SK-N-SH treated with all-trans-retinoic acid at 6 μM for 48 hours (cell line): ENCODE results near the gene ZNF292.

Experiments used
- ATAC-seq: fragments of 200-7000 bp; cut with Tn5 transposase; 3 replicates; pipeline ENCODE4 v1.9.1; 2020; ENCODE audit warnings: mild to moderate bottlenecking, moderate library complexity
- ARNTL ChIP-seq: fragments of 450-650 bp; formaldehyde crosslinking; IDR thresholded peaks from 2 replicates; pipeline ENCODE4 v1.5.0; 2020; ENCODE audit warnings: low read depth, mild to moderate bottlenecking, moderate library complexity, borderline replicate concordance
- CREB5 ChIP-seq: fragments of 250-450 bp; sonication (Bioruptor Pico); IDR thresholded peaks from 2 replicates; pipeline ENCODE4 v1.5.1; 2020; ENCODE audit warnings: low read depth, mild to moderate bottlenecking, moderate library complexity
- CSDC2 ChIP-seq: fragments of 250-450 bp; sonication (Bioruptor Pico); IDR thresholded peaks from 2 replicates; pipeline ENCODE4 v1.5.0; 2020; ENCODE audit warnings: mild to moderate bottlenecking, moderate library complexity
- CSRNP3 ChIP-seq: fragments of 250-450 bp; sonication (Bioruptor Pico); IDR thresholded peaks from 2 replicates; pipeline ENCODE4 v1.5.1; 2021; ENCODE audit warnings: mild to moderate bottlenecking, moderate library complexity
- GLIS3 ChIP-seq: fragments of 250-450 bp; sonication (Bioruptor Pico); IDR thresholded peaks from 2 replicates; pipeline ENCODE4 v1.5.0; 2020; ENCODE audit warnings: mild to moderate bottlenecking, moderate library complexity
- OSR1 ChIP-seq: fragments of 250-450 bp; sonication (Bioruptor Pico); IDR thresholded peaks from 2 replicates; pipeline ENCODE4 v1.8.0; 2022; ENCODE audit warnings: moderate library complexity, mild to moderate bottlenecking, inconsistent platforms
- PATZ1 ChIP-seq: fragments of 250-450 bp; sonication (Bioruptor Pico); IDR thresholded peaks from 2 replicates; pipeline ENCODE4 v1.8.0; 2020; ENCODE audit warnings: mild to moderate bottlenecking, moderate library complexity, borderline replicate concordance
- POU6F1 ChIP-seq: fragments of 250-450 bp; sonication (Bioruptor Pico); IDR thresholded peaks from 2 replicates; pipeline ENCODE4 v1.8.0; 2021; ENCODE audit warnings: low read depth, mild to moderate bottlenecking, moderate library complexity, borderline replicate concordance
- PPARA ChIP-seq: fragments of 250-450 bp; sonication (Bioruptor Pico); IDR thresholded peaks from 2 replicates; pipeline ENCODE4 v1.5.0; 2020; ENCODE audit warnings: mild to moderate bottlenecking, borderline replicate concordance
- RARB ChIP-seq: fragments of 250-450 bp; sonication (Bioruptor Pico); IDR thresholded peaks from 2 replicates; pipeline ENCODE4 v1.8.0; 2021; ENCODE audit warnings: mild to moderate bottlenecking, moderate library complexity
- SNAI2 ChIP-seq: fragments of 250-450 bp; sonication (Bioruptor Pico); IDR thresholded peaks from 2 replicates; pipeline ENCODE4 v1.5.0; 2020; ENCODE audit warnings: mild to moderate bottlenecking, moderate library complexity
- TCF4 ChIP-seq: fragments of 250-450 bp; sonication (Bioruptor Pico); IDR thresholded peaks from 2 replicates; pipeline ENCODE4 v1.8.0; 2021; ENCODE audit warnings: mild to moderate bottlenecking, moderate library complexity, borderline replicate concordance
- TOX ChIP-seq: fragments of 250-450 bp; sonication (Bioruptor Pico); IDR thresholded peaks from 2 replicates; pipeline ENCODE4 v1.8.0; 2021; ENCODE audit warnings: mild to moderate bottlenecking, moderate library complexity, borderline replicate concordance
- ZC3H10 ChIP-seq: fragments of 250-450 bp; sonication (Bioruptor Pico); IDR thresholded peaks from 2 replicates; pipeline ENCODE4 v1.5.1; 2021; ENCODE audit warnings: mild to moderate bottlenecking, moderate library complexity
- ZFP3 ChIP-seq: fragments of 250-450 bp; sonication (Bioruptor Pico); IDR thresholded peaks from 2 replicates; pipeline ENCODE4 v1.5.0; 2020; ENCODE audit warnings: mild to moderate bottlenecking, moderate library complexity
- ZFP30 ChIP-seq: fragments of 450-650 bp; formaldehyde crosslinking; IDR thresholded peaks from 2 replicates; pipeline ENCODE4 v1.5.0; 2022; ENCODE audit warnings: mild to moderate bottlenecking, moderate library complexity
- ZNF565 ChIP-seq: fragments of 450-650 bp; formaldehyde crosslinking; conservative IDR thresholded peaks from 2 replicates; pipeline ENCODE4 v1.5.0; 2020; ENCODE audit warnings: low read depth, mild to moderate bottlenecking, moderate library complexity
- ZNF70 ChIP-seq: fragments of 450-650 bp; formaldehyde crosslinking; IDR thresholded peaks from 2 replicates; pipeline ENCODE4 v1.5.0; 2020; ENCODE audit warnings: mild to moderate bottlenecking, moderate library complexity
- ZNF8 ChIP-seq: fragments of 450-650 bp; formaldehyde crosslinking; IDR thresholded peaks from 2 replicates; pipeline ENCODE4 v1.5.0; 2020; ENCODE audit warnings: mild to moderate bottlenecking, moderate library complexity
- TF ChIP-seq, protein P1 (sequence below): fragments of 250-450 bp; sonication (Bioruptor Pico); IDR thresholded peaks from 2 replicates; pipeline ENCODE4 v1.5.0; 2020; ENCODE audit warnings: mild to moderate bottlenecking, moderate library complexity

The ZNF292 gene

DNA sequence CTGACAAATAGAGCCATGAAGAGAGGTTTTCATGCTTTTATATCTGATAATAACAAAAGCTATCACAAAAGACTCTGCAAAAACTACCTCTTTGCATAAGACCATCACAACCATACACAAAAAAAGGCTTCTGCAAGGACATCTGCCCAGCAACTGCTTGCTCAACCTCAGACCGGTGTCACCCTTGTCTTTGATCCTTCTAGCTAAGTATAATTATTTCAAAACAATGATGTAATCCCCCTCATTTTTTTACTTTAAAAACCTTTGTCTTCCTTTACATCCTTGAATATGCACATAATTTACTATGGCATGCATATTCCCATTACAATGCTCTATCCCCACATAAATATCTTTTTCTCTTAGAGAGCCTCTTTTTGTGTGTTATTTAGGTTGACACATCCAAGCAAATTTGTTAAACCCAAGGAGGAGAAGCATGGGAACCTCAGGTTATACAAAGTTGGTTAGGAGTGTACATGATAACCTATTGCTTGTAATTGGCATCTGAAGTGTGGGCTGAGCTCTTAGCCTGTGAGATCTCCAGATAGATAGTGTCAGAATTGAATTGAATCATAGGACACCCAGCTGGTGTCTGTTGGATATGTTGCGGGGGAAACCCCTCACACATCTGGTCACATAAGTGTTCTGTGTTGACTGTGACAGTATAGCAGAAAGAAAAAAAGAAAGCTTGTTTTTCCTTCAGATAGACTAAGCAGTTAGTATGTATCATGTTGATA is 39.8 kb upstream of the ZNF292 start:
- TF ChIP-seq TCF4 (CRISPR knock-in tag), result 0 out of 2 replicates have a peak, but pooled peaks have one; percentile 31
- no peak for TF ChIP-seq ZFP3
- no peak for TF ChIP-seq CREB5 (CRISPR knock-in tag)
- TF ChIP-seq CSDC2, result no peak
- peak; percentile 56; the same call in 1 of the 2 replicates for TF ChIP-seq ZNF70 (CRISPR knock-in tag)
- no peak for TF ChIP-seq PPARA (CRISPR knock-in tag)
- no peak for ATAC-seq

- TF ChIP-seq ZNF70 (CRISPR knock-in tag), result no peak
- TF ChIP-seq GLIS3 (CRISPR knock-in tag), result no peak
- TF ChIP-seq ARNTL, result no peak
- TF ChIP-seq RARB (CRISPR knock-in tag), result no peak
- ATAC-seq, result no peak
Measured at GRCh38 chr6:87116922-87117321, 38.4 kb upstream of the ZNF292 start.

GRCh38 chr6:87118054-87118453 is 37.3 kb upstream of the ZNF292 start:
- TF ChIP-seq PATZ1 (CRISPR knock-in tag), result no peak
- no peak for TF ChIP-seq RARB (CRISPR knock-in tag)
- TF ChIP-seq OSR1 (CRISPR knock-in tag), result no peak
- no peak for TF ChIP-seq CSDC2
- no peak for TF ChIP-seq ZNF8 (CRISPR knock-in tag)
- TF ChIP-seq CSRNP3 (CRISPR knock-in tag), result no peak
- TF ChIP-seq CREB5 (CRISPR knock-in tag), result no peak
- TF ChIP-seq ARNTL, result no peak
- no peak for TF ChIP-seq PPARA (CRISPR knock-in tag)
- no peak for TF ChIP-seq GLIS3 (CRISPR knock-in tag)
- no peak for TF ChIP-seq ZNF70 (CRISPR knock-in tag)
- TF ChIP-seq ZNF565, result no peak
- no peak for TF ChIP-seq SNAI2
- TF ChIP-seq TCF4 (CRISPR knock-in tag), result no peak
- no peak for TF ChIP-seq POU6F1 (CRISPR knock-in tag)
- no peak for TF ChIP-seq TOX (CRISPR knock-in tag)
- no peak for TF ChIP-seq ZFP30 (CRISPR knock-in tag)
- TF ChIP-seq ZFP3, result no peak

GRCh38 chr6:87122477-87122876 is 32.9 kb upstream of the ZNF292 start:
- ATAC-seq, result no peak
- no peak for TF ChIP-seq OSR1 (CRISPR knock-in tag)

More at GRCh38 chr6:87118054-87118453, 37.3 kb upstream of the ZNF292 start:
- ATAC-seq, result no peak

GRCh38 chr6:87124074-87124473 is 31.3 kb upstream of the ZNF292 start:
- ATAC-seq, result no peak
- no peak for TF ChIP-seq ZC3H10 (CRISPR knock-in tag)
- TF ChIP-seq CSRNP3 (CRISPR knock-in tag), result no peak
- TF ChIP-seq CREB5 (CRISPR knock-in tag), result no peak
- no peak for TF ChIP-seq GLIS3 (CRISPR knock-in tag)
- no peak for TF ChIP-seq TOX (CRISPR knock-in tag)
- TF ChIP-seq, protein P1, sequence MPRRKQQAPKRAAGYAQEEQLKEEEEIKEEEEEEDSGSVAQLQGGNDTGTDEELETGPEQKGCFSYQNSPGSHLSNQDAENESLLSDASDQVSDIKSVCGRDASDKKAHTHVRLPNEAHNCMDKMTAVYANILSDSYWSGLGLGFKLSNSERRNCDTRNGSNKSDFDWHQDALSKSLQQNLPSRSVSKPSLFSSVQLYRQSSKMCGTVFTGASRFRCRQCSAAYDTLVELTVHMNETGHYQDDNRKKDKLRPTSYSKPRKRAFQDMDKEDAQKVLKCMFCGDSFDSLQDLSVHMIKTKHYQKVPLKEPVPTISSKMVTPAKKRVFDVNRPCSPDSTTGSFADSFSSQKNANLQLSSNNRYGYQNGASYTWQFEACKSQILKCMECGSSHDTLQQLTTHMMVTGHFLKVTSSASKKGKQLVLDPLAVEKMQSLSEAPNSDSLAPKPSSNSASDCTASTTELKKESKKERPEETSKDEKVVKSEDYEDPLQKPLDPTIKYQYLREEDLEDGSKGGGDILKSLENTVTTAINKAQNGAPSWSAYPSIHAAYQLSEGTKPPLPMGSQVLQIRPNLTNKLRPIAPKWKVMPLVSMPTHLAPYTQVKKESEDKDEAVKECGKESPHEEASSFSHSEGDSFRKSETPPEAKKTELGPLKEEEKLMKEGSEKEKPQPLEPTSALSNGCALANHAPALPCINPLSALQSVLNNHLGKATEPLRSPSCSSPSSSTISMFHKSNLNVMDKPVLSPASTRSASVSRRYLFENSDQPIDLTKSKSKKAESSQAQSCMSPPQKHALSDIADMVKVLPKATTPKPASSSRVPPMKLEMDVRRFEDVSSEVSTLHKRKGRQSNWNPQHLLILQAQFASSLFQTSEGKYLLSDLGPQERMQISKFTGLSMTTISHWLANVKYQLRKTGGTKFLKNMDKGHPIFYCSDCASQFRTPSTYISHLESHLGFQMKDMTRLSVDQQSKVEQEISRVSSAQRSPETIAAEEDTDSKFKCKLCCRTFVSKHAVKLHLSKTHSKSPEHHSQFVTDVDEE (CRISPR knock-in tag), result no peak
